ENCODE data around the gene GPN2. TPM values are rescaled to one million over a fixed set of nuclear protein-coding genes. Genes with fewer than 3 reads are reported as not detected.

The GPN2 gene
- total and polyA plus RNA-seq, 3 experiments from 2014 or later = 18.8 to 69.9 (median 60.2) TPM

DNA sequence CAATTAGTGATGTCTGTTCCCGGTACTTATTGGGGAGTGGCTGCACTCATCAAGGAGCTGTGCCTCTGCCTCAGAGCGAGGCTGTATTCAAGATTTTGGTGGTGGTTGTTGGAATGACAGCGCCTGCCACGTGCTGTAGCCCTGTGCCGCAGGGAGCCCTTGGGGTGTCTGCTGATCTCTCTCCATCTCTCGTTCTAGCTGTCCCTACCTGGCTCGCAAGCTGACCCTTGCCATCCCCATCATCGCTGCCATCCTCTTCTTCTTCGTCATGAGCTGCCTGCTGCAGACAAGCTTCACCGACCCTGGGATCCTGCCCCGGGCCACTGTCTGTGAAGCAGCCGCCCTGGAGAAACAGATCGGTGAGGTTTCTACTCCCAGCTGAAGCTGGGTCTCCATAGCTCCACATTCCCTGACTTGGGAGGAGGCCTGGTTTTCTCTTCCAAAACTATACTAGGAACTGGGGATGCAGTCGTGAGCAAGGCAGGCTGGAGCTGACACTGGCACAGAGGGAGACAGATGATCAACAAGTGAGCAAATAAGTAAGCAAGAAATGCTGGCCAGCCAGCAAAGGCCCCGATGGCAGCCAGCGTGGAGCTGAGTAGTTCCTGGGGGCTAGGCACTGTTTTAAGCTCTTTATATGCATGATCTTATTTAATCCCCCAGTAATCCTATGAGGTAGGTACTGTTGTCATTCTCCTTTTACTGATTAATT lies 57.7 kb downstream of the GPN2 start:
- no peak for DNase-seq
- CTCF ChIA-PET = interaction anchor here (1.3 to 6.5 kb wide), 12 partner anchors 10 to 230 kb away, joined by 4 to 79 read pairs (median 10); no protein-coding TSS in a partner anchor
- Mint-ChIP-seq H3K4me3 (peak overlapping the region in 6 of 7 donors; percentile 54 to 84 (median 70)), H3K4me1 (peaks cover 75 to 80% (median 78%) of the 10 kb centered on the region in 3 donors), H3K27me3 (peaks cover 0 to 2% of the 10 kb centered on the region in 2 donors), H3K36me3 (peaks cover 0 to 73% (median 9%) of the 10 kb centered on the region in 3 donors), H3K9me3 (no peaks in the 10 kb centered on the region), H3K27ac (peak overlapping the region; percentile 98 to 100 (median 100))
- H3K27me3 ChIP-seq (ENCODE audit: insufficient read depth, low read length, poor library complexity, severe bottlenecking) = no peaks in the 10 kb centered on the region
- POLR2A ChIA-PET = interaction anchor here (0.6 to 2.3 kb wide), 5 partner anchors 11 to 230 kb away, joined by 3 to 12 read pairs (median 6); partner anchors contain the start of gene NUDC
- peaks cover 9% of the 10 kb centered on the region for H3K36me3 ChIP-seq (ENCODE audit: insufficient read depth, low read length)
- H3K4me3 ChIP-seq (ENCODE audit: low read length) = no peak overlapping the region
- peak overlapping the region; percentile 85 for H3K27ac ChIP-seq (ENCODE audit: low read depth, low read length)
- H3K9me3 ChIP-seq (ENCODE audit: low read length) = no peaks in the 10 kb centered on the region
- H3K4me1 ChIP-seq (ENCODE audit: insufficient read depth, low read length) = peaks cover 64% of the 10 kb centered on the region

DNA sequence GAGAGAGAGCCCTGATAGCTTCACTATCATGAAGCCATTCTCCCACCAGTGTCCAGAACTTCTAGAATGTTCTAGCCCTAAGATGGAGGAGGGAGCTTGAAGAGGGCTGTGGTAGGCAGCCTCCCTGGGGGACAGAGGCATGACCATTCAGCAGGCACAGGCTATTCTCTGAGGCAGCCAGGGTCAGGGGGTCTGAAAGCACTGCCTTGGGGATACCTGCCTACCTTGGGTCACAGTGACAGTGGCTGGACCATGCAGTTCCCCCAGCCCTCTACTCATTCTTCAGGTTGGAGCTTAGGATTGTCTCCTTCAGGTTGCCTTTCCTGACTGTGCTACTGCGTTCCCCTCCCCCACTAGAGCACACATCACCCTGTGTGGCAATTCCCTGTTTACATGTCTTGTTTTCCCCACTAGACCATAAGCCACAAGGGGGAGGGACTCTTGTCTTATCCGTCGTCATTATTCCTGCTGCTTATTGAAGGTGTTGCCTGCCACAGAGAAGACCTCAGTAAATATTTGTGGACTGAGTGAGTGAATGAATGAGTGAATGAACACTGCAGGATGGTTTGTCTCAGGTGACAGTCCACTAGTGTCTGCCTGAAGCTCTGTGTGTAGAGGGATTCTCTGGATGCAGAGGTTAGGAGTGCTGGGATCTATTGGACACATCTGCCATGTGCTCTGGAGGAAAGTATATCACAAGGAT lies 58.4 kb downstream of the GPN2 start:
- H3K4me1 Mint-ChIP-seq = peaks cover 77 to 82% (median 80%) of the 10 kb centered on the region in 3 donors
- H3K27ac Mint-ChIP-seq = peak overlapping the region; percentile 98 to 100 (median 100)
- Histone ChIP-seq H3K9me3 (ENCODE audit: low read length) (no peaks in the 10 kb centered on the region), H3K4me3 (ENCODE audit: low read length) (no peak overlapping the region), H3K27me3 (ENCODE audit: insufficient read depth, low read length, poor library complexity, severe bottlenecking) (no peaks in the 10 kb centered on the region), H3K36me3 (ENCODE audit: insufficient read depth, low read length) (peaks cover 9% of the 10 kb centered on the region), H3K4me1 (ENCODE audit: insufficient read depth, low read length) (peaks cover 66% of the 10 kb centered on the region), H3K27ac (ENCODE audit: low read depth, low read length) (no peak overlapping the region)
- peaks cover 0 to 75% (median 9%) of the 10 kb centered on the region in 3 donors for H3K36me3 Mint-ChIP-seq
- peaks cover 0 to 2% of the 10 kb centered on the region in 2 donors for H3K27me3 Mint-ChIP-seq
- no peak for DNase-seq
- ChIA-PET CTCF (interaction anchor here (2.2 to 6.5 kb wide), 4 partner anchors 10 to 42 kb away, joined by 7 to 79 read pairs (median 45); no protein-coding TSS in a partner anchor), POLR2A (interaction anchor here (2.3 kb wide), 1 partner anchor 21 kb away, joined by 12 read pairs; no protein-coding TSS in a partner anchor)
- no peaks in the 10 kb centered on the region for H3K9me3 Mint-ChIP-seq
- peak overlapping the region in 4 of 7 donors; percentile 10 to 62 (median 40) for H3K4me3 Mint-ChIP-seq

DNA sequence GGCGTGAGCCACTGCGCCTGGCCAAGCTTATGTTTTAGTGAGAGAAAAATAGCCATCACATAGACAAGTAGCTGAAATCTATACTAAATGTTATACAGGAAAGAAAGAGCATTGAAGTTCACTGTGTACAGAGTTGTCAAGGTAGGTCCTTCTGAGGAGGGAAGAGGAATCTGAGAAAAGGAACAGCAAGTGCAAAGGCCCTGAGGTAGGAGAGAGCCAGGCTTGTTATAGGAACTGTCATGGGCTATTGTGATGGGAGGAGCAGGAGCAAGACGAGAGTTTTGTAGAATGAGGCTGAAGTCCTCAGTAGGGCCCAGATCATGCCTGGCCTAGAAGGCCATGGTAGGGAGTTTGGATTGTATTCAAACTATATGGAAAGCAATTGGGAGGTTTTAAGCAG lies 59.0 kb downstream of the GPN2 start:
- Mint-ChIP-seq H3K9me3 (no peaks in the 10 kb centered on the region), H3K4me3 (peak overlapping the region in 3 of 7 donors; percentile 3 to 62 (median 24)), H3K27me3 (peaks cover 0 to 2% of the 10 kb centered on the region in 2 donors), H3K4me1 (peaks cover 79 to 82% (median 81%) of the 10 kb centered on the region in 3 donors), H3K27ac (peak overlapping the region; percentile 98 to 100 (median 100)), H3K36me3 (peaks cover 0 to 74% (median 6%) of the 10 kb centered on the region in 3 donors)
- no peak for DNase-seq
- Histone ChIP-seq H3K27ac (ENCODE audit: low read depth, low read length) (no peak overlapping the region), H3K36me3 (ENCODE audit: insufficient read depth, low read length) (peaks cover 6% of the 10 kb centered on the region), H3K27me3 (ENCODE audit: insufficient read depth, low read length, poor library complexity, severe bottlenecking) (no peaks in the 10 kb centered on the region), H3K9me3 (ENCODE audit: low read length) (no peaks in the 10 kb centered on the region), H3K4me3 (ENCODE audit: low read length) (no peak overlapping the region), H3K4me1 (ENCODE audit: insufficient read depth, low read length) (peaks cover 68% of the 10 kb centered on the region)
- ChIA-PET CTCF (interaction anchor here (0.7 to 6.5 kb wide), 6 partner anchors 10 to 70 kb away, joined by 3 to 79 read pairs (median 5); partner anchors contain the start of gene GPATCH3), POLR2A (no interaction called here)

DNA sequence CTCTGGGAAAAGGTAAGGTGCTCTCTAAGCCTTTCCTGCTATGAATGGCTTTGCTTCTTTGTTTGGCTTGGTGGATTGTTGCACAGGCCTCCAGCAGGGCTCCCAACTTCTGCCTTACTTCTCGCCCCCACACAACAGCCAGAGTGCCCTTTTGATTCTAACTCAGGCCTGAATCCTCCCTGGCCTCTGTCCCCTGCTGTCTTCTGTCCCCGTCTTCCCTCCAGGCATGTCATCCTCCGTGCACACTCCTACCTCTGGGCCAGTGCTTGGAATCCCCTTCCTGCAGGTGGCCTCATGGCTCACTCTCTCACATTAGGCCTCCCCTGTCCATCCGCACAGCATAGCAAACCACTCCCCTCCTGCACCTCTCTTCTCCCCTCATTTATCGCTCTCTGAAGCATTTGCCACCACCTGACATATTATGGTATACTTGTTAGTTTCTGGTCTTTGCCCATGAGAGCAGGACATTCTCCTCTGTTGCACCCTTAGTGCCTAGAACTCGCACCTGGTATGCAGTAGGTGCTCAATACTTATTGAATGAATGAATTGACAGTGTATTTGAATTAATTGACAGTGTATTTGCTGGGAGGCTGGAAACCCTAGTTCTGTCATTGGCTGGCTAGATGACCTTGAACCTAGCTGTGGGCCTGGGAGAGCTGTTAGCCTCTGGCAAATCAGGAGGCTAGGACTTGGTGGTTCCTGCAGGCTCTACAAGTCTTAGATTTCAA lies 60.7 kb downstream of the GPN2 start:
- peak overlapping the region; percentile 49 for H3K27ac ChIP-seq (ENCODE audit: low read depth, low read length)
- Mint-ChIP-seq H3K4me3 (peak overlapping the region; percentile 90 to 97 (median 92)), H3K27me3 (peaks cover 0 to 2% of the 10 kb centered on the region in 2 donors), H3K27ac (peak overlapping the region; percentile 64 to 100 (median 100)), H3K9me3 (no peaks in the 10 kb centered on the region), H3K4me1 (peaks cover 77 to 90% (median 85%) of the 10 kb centered on the region in 3 donors), H3K36me3 (peaks cover 0 to 59% (median 5%) of the 10 kb centered on the region in 3 donors)
- no peak for DNase-seq
- no peak overlapping the region for H3K4me3 ChIP-seq (ENCODE audit: low read length)
- ChIA-PET CTCF (interaction anchor here (0.6 to 6.5 kb wide), 6 partner anchors 8 to 101 kb away, joined by 3 to 79 read pairs (median 5); no protein-coding TSS in a partner anchor), POLR2A (interaction anchor here (0.5 kb wide), 1 partner anchor 14 kb away, joined by 3 read pairs; no protein-coding TSS in a partner anchor)
- no peaks in the 10 kb centered on the region for H3K27me3 ChIP-seq (ENCODE audit: insufficient read depth, low read length, poor library complexity, severe bottlenecking)
- H3K36me3 ChIP-seq (ENCODE audit: insufficient read depth, low read length) = no peaks in the 10 kb centered on the region
- H3K9me3 ChIP-seq (ENCODE audit: low read length) = no peaks in the 10 kb centered on the region
- peaks cover 74% of the 10 kb centered on the region for H3K4me1 ChIP-seq (ENCODE audit: insufficient read depth, low read length)

DNA sequence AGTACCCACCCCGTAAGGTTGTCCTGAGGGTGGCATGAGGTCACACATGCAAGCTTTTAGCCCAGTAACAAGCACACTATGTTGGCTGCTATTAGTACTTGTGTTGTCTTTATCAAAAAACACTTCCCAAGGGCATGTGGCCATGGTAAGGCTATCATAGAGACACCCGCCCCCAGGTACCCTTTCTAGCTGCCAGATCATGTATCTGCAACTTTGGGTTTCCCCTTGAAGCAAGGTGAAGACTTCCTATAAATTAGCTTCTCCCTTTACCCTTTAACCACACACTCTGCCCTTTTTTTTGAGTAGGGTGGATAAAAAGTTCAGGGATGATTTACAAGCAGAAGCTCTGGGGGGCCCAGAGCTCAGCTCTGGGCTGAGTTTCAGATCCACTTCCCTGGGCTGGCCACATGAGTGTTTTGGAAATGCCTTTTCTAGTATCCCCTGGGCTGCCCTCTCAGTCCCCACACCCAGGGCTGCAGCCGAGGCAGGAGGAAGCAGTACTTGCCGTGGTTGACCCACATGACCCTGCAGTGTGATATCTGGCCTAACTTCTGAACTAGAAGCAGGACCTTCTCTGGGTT lies 61.6 kb downstream of the GPN2 start:
- H3K36me3 Mint-ChIP-seq = peaks cover 0 to 52% (median 5%) of the 10 kb centered on the region in 3 donors
- POLR2A ChIA-PET = interaction anchor here (0.6 kb wide), 2 partner anchors 26 to 81 kb away, joined by 3 to 8 read pairs; no protein-coding TSS in a partner anchor
- H3K4me1 ChIP-seq (ENCODE audit: insufficient read depth, low read length) = peaks cover 67% of the 10 kb centered on the region

DNA sequence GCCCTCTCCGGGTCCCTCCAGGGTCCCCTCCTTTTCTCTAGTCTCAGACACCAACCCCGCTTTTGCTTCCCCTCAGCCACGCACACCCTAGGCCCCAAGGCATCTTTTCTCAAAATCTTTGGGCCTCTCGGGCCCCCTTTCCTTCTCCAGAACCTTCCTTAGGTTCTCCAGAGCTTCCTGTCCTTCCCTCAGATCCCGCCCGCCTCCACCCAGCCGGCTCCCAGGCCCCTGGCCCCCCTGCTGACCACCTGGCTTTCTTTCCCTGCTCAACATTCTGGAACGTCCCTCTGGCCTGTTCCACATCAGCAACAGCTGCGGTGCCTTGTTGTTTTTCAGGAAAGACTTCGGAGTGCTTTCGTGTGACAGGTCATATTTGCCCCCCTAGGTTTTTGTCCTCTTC lies 62.4 kb downstream of the GPN2 start:
- Histone ChIP-seq H3K4me1 (ENCODE audit: insufficient read depth, low read length) (peaks cover 59% of the 10 kb centered on the region), H3K36me3 (ENCODE audit: insufficient read depth, low read length) (no peaks in the 10 kb centered on the region), H3K4me3 (ENCODE audit: low read length) (peak overlapping the region; percentile 74), H3K27me3 (ENCODE audit: insufficient read depth, low read length, poor library complexity, severe bottlenecking) (no peaks in the 10 kb centered on the region), H3K9me3 (ENCODE audit: low read length) (no peaks in the 10 kb centered on the region), H3K27ac (ENCODE audit: low read depth, low read length) (peak overlapping the region; percentile 64)
- Mint-ChIP-seq H3K4me1 (peaks cover 60 to 79% (median 73%) of the 10 kb centered on the region in 3 donors), H3K4me3 (peak overlapping the region; percentile 90 to 97 (median 92)), H3K27ac (peak overlapping the region; percentile 93 to 100 (median 100)), H3K27me3 (no peaks in the 10 kb centered on the region), H3K36me3 (peaks cover 0 to 43% (median 5%) of the 10 kb centered on the region in 3 donors), H3K9me3 (no peaks in the 10 kb centered on the region)
- ChIA-PET POLR2A (no interaction called here), CTCF (interaction anchor here (1.8 kb wide), 1 partner anchor 18 kb away, joined by 7 read pairs; no protein-coding TSS in a partner anchor)
- no peak for DNase-seq

More for the DNA sequence above, 61.6 kb downstream of the GPN2 start:
- Mint-ChIP-seq H3K27me3 (peaks cover 0 to under 1% of the 10 kb centered on the region in 2 donors), H3K4me3 (peak overlapping the region; percentile 90 to 97 (median 92)), H3K4me1 (peaks cover 68 to 81% (median 76%) of the 10 kb centered on the region in 3 donors), H3K27ac (peak overlapping the region; percentile 93 to 100 (median 100)), H3K9me3 (no peaks in the 10 kb centered on the region)
- DNase-seq = peak in 2 of 5 donors; percentile 18 to 21
- Histone ChIP-seq H3K4me3 (ENCODE audit: low read length) (peak overlapping the region; percentile 39), H3K27me3 (ENCODE audit: insufficient read depth, low read length, poor library complexity, severe bottlenecking) (no peaks in the 10 kb centered on the region), H3K36me3 (ENCODE audit: insufficient read depth, low read length) (no peaks in the 10 kb centered on the region), H3K27ac (ENCODE audit: low read depth, low read length) (peak overlapping the region; percentile 49), H3K9me3 (ENCODE audit: low read length) (no peaks in the 10 kb centered on the region)
- CTCF ChIA-PET = interaction anchor here (1.0 to 6.5 kb wide), 4 partner anchors 7 to 100 kb away, joined by 3 to 79 read pairs (median 5); no protein-coding TSS in a partner anchor

DNA sequence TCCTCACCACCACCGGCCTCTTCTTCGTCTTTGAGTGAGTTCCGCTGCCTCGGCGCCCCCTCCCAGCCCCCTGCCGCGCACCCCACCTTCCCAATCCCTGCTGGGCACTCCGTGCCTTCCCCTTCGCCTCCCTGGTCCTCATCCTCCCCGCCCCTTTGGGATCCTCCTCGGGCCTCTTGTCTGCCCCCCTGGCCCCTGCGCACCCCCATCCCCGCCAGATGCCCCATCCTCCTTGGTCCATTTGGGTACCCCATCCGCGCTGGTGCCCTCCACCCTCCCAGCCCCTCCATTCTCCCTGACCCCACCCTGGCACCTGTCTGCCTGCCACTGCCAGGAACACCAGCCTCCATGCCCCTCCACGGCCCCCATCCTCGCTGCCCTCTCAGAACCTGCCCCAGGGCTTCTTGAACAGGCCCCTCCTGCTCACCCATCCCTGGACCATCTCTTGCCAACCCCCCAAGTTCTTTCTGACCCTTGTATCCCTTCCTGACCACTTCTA lies 62.9 kb downstream of the GPN2 start:
- no peaks in the 10 kb centered on the region for H3K9me3 Mint-ChIP-seq
- POLR2A ChIA-PET = no interaction called here

More for the DNA sequence above, 62.9 kb downstream of the GPN2 start:
- Mint-ChIP-seq H3K4me1 (peaks cover 55 to 76% (median 69%) of the 10 kb centered on the region in 3 donors), H3K27ac (peak overlapping the region; percentile 93 to 100 (median 100)), H3K27me3 (no peaks in the 10 kb centered on the region), H3K4me3 (peak overlapping the region; percentile 90 to 97 (median 92)), H3K36me3 (peaks cover 0 to 38% (median 3%) of the 10 kb centered on the region in 3 donors)
- Histone ChIP-seq H3K4me1 (ENCODE audit: insufficient read depth, low read length) (peaks cover 54% of the 10 kb centered on the region), H3K27me3 (ENCODE audit: insufficient read depth, low read length, poor library complexity, severe bottlenecking) (no peaks in the 10 kb centered on the region), H3K36me3 (ENCODE audit: insufficient read depth, low read length) (no peaks in the 10 kb centered on the region), H3K9me3 (ENCODE audit: low read length) (no peaks in the 10 kb centered on the region), H3K4me3 (ENCODE audit: low read length) (peak overlapping the region; percentile 74), H3K27ac (ENCODE audit: low read depth, low read length) (peak overlapping the region; percentile 64)
- no peak for DNase-seq
- CTCF ChIA-PET = no interaction called here
